Activated T-helper 1 cell treated with anti-CD3 and anti-CD28 coated beads, Interleukin-12 subunit alpha, Interleukin-12 subunit beta, Interleukin-2, Interleukin-4 antibody, amounts not matched to agents 30 ng/mL and 10 ng/mL and 1 ng/mL, durations not matched to agents 14 hours and 24 hours and 36 hours (primary cell): ENCODE data around the gene GAGE13. TPM values are rescaled to one million over a fixed set of nuclear protein-coding genes. Genes with fewer than 3 reads are reported as not detected.
"Not testable (repeated sequence)": the region's sequence is repeated elsewhere in the genome, so short reads cannot be mapped to it uniquely, and the experiment has no call there.

ENCODE experiments used
- DNase-seq: peaks from one replicate; pipeline ENCODE4 v3.0.0; 2021; ENCODE audit warnings: low spot score
- H3K27ac Mint-ChIP-seq: one replicate; pipeline ENCODE4 v1.8.0; 2021; ENCODE audit warnings: mild to moderate bottlenecking, mixed read lengths
- H3K27me3 Mint-ChIP-seq: one replicate; pipeline ENCODE4 v1.8.0; 2022; ENCODE audit warnings: mild to moderate bottlenecking, moderate library complexity, mixed read lengths; ENCODE audit not compliant: insufficient read depth
- H3K36me3 Mint-ChIP-seq: one replicate; pipeline ENCODE4 v1.8.0; 2021; ENCODE audit warnings: low read depth, mixed read lengths
- H3K4me1 Mint-ChIP-seq: one replicate; pipeline ENCODE4 v1.8.0; 2021; ENCODE audit warnings: low read depth, mixed read lengths
- H3K4me3 Mint-ChIP-seq: one replicate; pipeline ENCODE4 v1.8.0; 2021; ENCODE audit warnings: mild to moderate bottlenecking, moderate library complexity, mixed read lengths
- H3K9me3 Mint-ChIP-seq: one replicate; pipeline ENCODE4 v1.8.0; 2021; ENCODE audit warnings: mixed read lengths
- intact Hi-C: fragments of 100-400 bp; cut with micrococcal nuclease; formaldehyde crosslinking; loops from one replicate; pipeline ENCODE4 v1.15.1; 2024
- total RNA-seq: library from RNA; stranded (reverse); gene quantifications from 2 replicates; pipeline ENCODE4 v1.2.3, GENCODE V29; 2022

Gene GAGE13
- total RNA-seq, 1 donor from 2014 or later: not detected

- H3K4me3 Mint-ChIP-seq, H3K27me3 Mint-ChIP-seq, H3K27ac Mint-ChIP-seq, DNase-seq, intact Hi-C loops, H3K9me3 Mint-ChIP-seq, H3K4me1 Mint-ChIP-seq, H3K36me3 Mint-ChIP-seq: not testable (repeated sequence)
Observed at GRCh38 chrX:49346150-49346549, 14.8 kb downstream of the GAGE13 start.

Other genes starting within 250 kb of the GAGE13 start
- gene GPKOW, start 207.8 kb upstream of the GAGE13 start, total RNA-seq: 26.6 and 28.1 TPM in 2 replicates
- 1.4 and 2.8 TPM in 2 replicates for gene MAGIX, start 168.8 kb upstream of the GAGE13 start, total RNA-seq
- 72.9 and 73.2 TPM in 2 replicates for gene PLP2, start 159.7 kb upstream of the GAGE13 start, total RNA-seq
- gene PRICKLE3, start 145.2 kb upstream of the GAGE13 start, total RNA-seq: 19.5 and 20.4 TPM in 2 replicates
- gene SYP, start 131.4 kb upstream of the GAGE13 start, total RNA-seq: 2.9 and 3.3 TPM in 2 replicates
- gene CACNA1F, start 98.2 kb upstream of the GAGE13 start, total RNA-seq: 0.05 and 0.13 TPM in 2 replicates
- gene CCDC22, start 96.1 kb upstream of the GAGE13 start, total RNA-seq: 26.0 and 28.5 TPM in 2 replicates
- 14.3 and 14.4 TPM in 2 replicates for gene FOXP3, start 66.9 kb upstream of the GAGE13 start, total RNA-seq
- 6.5 and 6.9 TPM in 2 replicates for gene PPP1R3F, start 61.8 kb upstream of the GAGE13 start, total RNA-seq
- not detected in 2 replicates for gene GAGE10, start 27.9 kb upstream of the GAGE13 start, total RNA-seq
- not detected in 2 replicates for gene GAGE12J, start 9.5 kb upstream of the GAGE13 start, total RNA-seq
- gene GAGE12C, start 200.6 kb downstream of the GAGE13 start, total RNA-seq: not detected in 2 replicates
- gene GAGE12D, start 210.2 kb downstream of the GAGE13 start, total RNA-seq: not detected in 2 replicates
- not detected in 2 replicates for gene GAGE12E, start 219.7 kb downstream of the GAGE13 start, total RNA-seq
- not detected in 2 replicates for gene GAGE12F, start 229.3 kb downstream of the GAGE13 start, total RNA-seq
- not detected in 2 replicates for gene GAGE12G, start 238.8 kb downstream of the GAGE13 start, total RNA-seq
- gene GAGE12H, start 248.4 kb downstream of the GAGE13 start, total RNA-seq: not detected in 2 replicates